Upper lobe of left lung (tissue), 6 donors: ENCODE measurements around the gene HS3ST6. TPM values are rescaled to one million over a fixed set of nuclear protein-coding genes. Genes with fewer than 3 reads are reported as not detected.

ENCODE experiments used
- ATAC-seq, 2 donors: fragments of 200-7000 bp; cut with Tn5 transposase; one replicate each; pipeline ENCODE4 v1.9.1; 2022; ENCODE audit warnings: mild to moderate bottlenecking in 2 of 2, moderate library complexity in 2 of 2; ENCODE audit not compliant: low FRiP score in 2 of 2
- DNase-seq, 2 donors: peaks; one replicate each; pipeline ENCODE4 v3.0.0-alpha.2; 2019 to 2020
- H3K27ac ChIP-seq, 4 donors: fragments of 200-600 bp; sonication (generic); one replicate each; pipeline ENCODE4 v1.5.1; 2016 to 2019
- H3K27me3 ChIP-seq, 4 donors: fragments of 200-600 bp; sonication (generic); one replicate each; pipeline ENCODE4 v1.5.1; 2017 to 2019
- H3K36me3 ChIP-seq, 4 donors: fragments of 200-600 bp; sonication (generic); one replicate each; pipeline ENCODE4 v1.5.1; 2016 to 2019
- H3K4me1 ChIP-seq, 4 donors: fragments of 200-600 bp; sonication (generic); one replicate each; pipeline ENCODE4 v1.5.1; 2018 to 2019
- H3K4me3 ChIP-seq, 4 donors: fragments of 200-600 bp; sonication (generic); one replicate each; pipeline ENCODE4 v1.5.1; 2017 to 2019; ENCODE audit warnings: mild to moderate bottlenecking in 2 of 4, moderate library complexity in 1 of 4
- H3K9me3 ChIP-seq, 4 donors: fragments of 200-600 bp; sonication (generic); one replicate each; pipeline ENCODE4 v1.5.1; 2018 to 2019
- EP300 ChIP-seq, 4 donors: sonication (generic); formaldehyde crosslinking; IDR thresholded peaks; one replicate each; pipeline ENCODE4 v1.5.1; 2017; ENCODE audit warnings: antibody characterized with exemption in 4 of 4, control low read depth in 2 of 4
- POLR2A ChIP-seq, 4 donors: fragments of 450-650 bp; IDR thresholded peaks; one replicate each; pipeline ENCODE4 v1.5.1; 2016 to 2017; ENCODE audit warnings: antibody characterized with exemption in 4 of 4, mild to moderate bottlenecking in 2 of 4
- POLR2AphosphoS5 ChIP-seq, 2 donors: sonication (generic); formaldehyde crosslinking; IDR thresholded peaks; one replicate each; pipeline ENCODE4 v1.5.1; 2017; ENCODE audit warnings: antibody characterized with exemption in 2 of 2
- WGBS, 2 donors: methylation state at CpG; one replicate each; pipeline ENCODE4 v1.1.5; 2017 to 2018; 5-methylcytosine and 5-hydroxymethylcytosine counted together
- total RNA-seq, 6 donors: library from RNA; depleted of rRNA in 4 of 6; stranded (reverse); fragments of >200 nt in 4 of 6; gene quantifications; one replicate each; pipeline versions ENCODE4 v1.1.0 to v1.2.1, GENCODE V29; 2016 to 2021
- TF ChIP-seq, protein P1 (sequence below), 6 experiments: fragments of 450-650 bp in 4 of 6; fragments of 200-600 bp in 2 of 6; sonication (generic) in 2 of 6; IDR thresholded peaks; one replicate each; pipeline ENCODE4 v1.5.1; 2016 to 2019; ENCODE audit warnings: antibody characterized with exemption in 6 of 6
- donor health status: DM: no; HTN: no; CAD: no; lungs with moderate emphysema.
- donor health status: DM: no; HTN: yes; CAD: no; lungs with severe emphysema.

HS3ST6 gene
- total RNA-seq, 6 donors from 2014 or later: 0.44 to 4.0 (median 0.95) TPM; not detected in 2

DNA sequence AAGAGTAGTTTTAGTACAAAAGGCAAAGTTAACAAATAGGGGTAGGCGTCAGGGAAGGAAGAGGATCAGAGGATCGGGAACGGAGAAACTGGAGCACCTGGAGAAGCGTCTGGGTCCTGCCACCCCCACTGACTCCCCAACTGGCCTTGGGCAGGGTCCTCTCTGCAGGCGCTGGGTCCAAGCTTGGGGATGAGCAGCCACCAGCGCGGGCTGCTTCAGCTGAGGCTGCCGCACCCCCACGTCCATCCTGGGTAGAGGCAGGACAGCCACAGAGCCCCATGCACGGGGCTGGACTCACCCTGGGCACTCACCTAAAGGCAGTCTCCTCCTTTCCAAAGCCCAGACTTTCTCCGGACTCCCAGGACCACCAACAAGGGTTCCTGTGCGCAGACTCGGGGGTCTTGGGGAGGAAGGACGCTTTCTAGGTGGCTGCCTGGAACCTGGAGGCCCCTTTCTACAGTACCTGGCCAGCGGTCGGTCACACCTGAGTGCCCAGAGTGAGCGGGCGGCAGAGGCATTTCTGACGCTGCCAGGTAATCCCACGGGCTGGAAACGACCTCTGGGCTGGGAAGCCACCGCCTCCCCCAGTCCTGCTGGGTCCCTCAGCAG, 1.1 kb downstream of the HS3ST6 start:
- DNase-seq (no peak), ATAC-seq (no peak)
- WGBS, 2 donors: 11 to 13% methylated on average over 10 to 21 of the region's 22 CpGs
- H3K4me3 ChIP-seq: peak overlapping the region in 3 of 4 donors; percentile 12 to 20 (median 18)
- TF ChIP-seq, protein P1, sequence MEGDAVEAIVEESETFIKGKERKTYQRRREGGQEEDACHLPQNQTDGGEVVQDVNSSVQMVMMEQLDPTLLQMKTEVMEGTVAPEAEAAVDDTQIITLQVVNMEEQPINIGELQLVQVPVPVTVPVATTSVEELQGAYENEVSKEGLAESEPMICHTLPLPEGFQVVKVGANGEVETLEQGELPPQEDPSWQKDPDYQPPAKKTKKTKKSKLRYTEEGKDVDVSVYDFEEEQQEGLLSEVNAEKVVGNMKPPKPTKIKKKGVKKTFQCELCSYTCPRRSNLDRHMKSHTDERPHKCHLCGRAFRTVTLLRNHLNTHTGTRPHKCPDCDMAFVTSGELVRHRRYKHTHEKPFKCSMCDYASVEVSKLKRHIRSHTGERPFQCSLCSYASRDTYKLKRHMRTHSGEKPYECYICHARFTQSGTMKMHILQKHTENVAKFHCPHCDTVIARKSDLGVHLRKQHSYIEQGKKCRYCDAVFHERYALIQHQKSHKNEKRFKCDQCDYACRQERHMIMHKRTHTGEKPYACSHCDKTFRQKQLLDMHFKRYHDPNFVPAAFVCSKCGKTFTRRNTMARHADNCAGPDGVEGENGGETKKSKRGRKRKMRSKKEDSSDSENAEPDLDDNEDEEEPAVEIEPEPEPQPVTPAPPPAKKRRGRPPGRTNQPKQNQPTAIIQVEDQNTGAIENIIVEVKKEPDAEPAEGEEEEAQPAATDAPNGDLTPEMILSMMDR (IDR thresholded peaks at IDR 0.05): no peak
- TF ChIP-seq POLR2A (IDR thresholded peaks at IDR 0.05): no peak
- TF ChIP-seq POLR2AphosphoS5 (IDR thresholded peaks at IDR 0.05): no peak
- no peak for TF ChIP-seq EP300 (IDR thresholded peaks at IDR 0.05)
- H3K27ac ChIP-seq: no peak overlapping the region
- no peaks in the 10 kb centered on the region for H3K36me3 ChIP-seq
- H3K9me3 ChIP-seq: no peaks in the 10 kb centered on the region
- H3K27me3 ChIP-seq: peaks cover 0 to 36% (median 29%) of the 10 kb centered on the region in 4 donors
- peaks cover 5 to 30% (median 20%) of the 10 kb centered on the region in 4 donors for H3K4me1 ChIP-seq

- TF ChIP-seq EP300 (IDR thresholded peaks at IDR 0.05) (no peak), POLR2A (IDR thresholded peaks at IDR 0.05) (no peak), POLR2AphosphoS5 (IDR thresholded peaks at IDR 0.05) (no peak)
- TF ChIP-seq, protein P1 (IDR thresholded peaks at IDR 0.05): no peak
- WGBS, 2 donors: 22 to 23% methylated on average over 2 to 3 of the region's 5 CpGs
These were observed 1.6 kb downstream of the HS3ST6 start for GRCh38 chr16:1916640-1916990.

DNA sequence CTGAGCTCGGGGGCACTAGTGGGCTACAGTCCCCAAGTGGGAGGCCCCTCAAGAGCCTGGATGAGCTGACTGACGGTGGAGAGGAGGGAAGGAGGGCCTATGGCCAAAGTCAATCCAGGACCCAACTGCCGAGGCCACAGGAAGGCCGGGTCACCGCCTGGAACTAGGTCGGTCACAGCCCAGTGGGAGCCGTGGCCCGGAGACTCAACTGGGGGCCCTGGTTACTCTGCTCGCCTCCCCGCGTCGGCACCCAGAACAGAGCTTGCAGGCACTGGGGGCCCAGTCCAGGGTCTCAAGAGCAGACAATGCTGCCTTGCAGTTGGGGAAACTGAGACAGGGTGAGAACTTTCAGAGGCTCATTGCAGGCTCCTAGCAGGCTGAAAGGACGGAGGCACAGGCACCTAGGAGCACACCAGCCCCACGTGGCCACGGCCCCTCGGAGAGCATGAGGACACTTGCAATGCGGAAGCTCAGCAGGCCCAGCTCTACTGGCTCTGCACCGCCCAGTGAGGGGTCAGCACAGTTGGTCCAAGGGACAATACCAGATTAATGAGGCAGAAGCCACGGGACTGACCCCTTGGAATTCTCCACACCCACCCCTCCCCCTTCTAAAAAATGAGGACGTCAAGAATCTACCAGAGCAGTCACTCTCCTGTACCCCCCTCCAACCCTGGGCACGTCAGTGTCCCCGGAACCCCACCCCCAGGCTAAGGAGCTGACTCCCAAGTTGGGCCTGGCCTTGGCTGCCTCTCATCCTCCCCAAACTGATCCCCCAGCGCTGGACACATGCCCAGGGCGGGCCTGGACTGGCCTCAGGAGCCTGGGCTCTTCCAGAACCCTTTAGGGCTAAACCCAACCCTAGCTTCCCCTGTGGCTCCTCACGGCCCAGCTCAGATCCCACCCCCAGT, 2.2 kb downstream of the HS3ST6 start:
- Histone ChIP-seq H3K4me3 (no peak overlapping the region), H3K4me1 (peaks cover 5 to 30% (median 20%) of the 10 kb centered on the region in 4 donors), H3K27ac (no peak overlapping the region), H3K36me3 (no peaks in the 10 kb centered on the region), H3K27me3 (peaks cover 0 to 35% (median 27%) of the 10 kb centered on the region in 4 donors), H3K9me3 (no peaks in the 10 kb centered on the region)
- no peak for TF ChIP-seq POLR2AphosphoS5 (IDR thresholded peaks at IDR 0.05)
- TF ChIP-seq POLR2A (IDR thresholded peaks at IDR 0.05): no peak
- TF ChIP-seq, protein P1 (IDR thresholded peaks at IDR 0.05): no peak
- TF ChIP-seq EP300 (IDR thresholded peaks at IDR 0.05): no peak
- ATAC-seq (no peak), DNase-seq (peak in 1 of 2 donors; percentile 73)
- 54 to 65% methylated on average over 7 to 20 of the region's 25 CpGs for WGBS, 2 donors

More at GRCh38 chr16:1916640-1916990, 1.6 kb downstream of the HS3ST6 start:
- DNase-seq: no peak
- Histone ChIP-seq H3K27ac (no peak overlapping the region), H3K4me1 (peaks cover 5 to 30% (median 20%) of the 10 kb centered on the region in 4 donors), H3K4me3 (no peak overlapping the region), H3K36me3 (no peaks in the 10 kb centered on the region), H3K27me3 (peaks cover 0 to 36% (median 29%) of the 10 kb centered on the region in 4 donors), H3K9me3 (no peaks in the 10 kb centered on the region)
- no peak for ATAC-seq

DNA sequence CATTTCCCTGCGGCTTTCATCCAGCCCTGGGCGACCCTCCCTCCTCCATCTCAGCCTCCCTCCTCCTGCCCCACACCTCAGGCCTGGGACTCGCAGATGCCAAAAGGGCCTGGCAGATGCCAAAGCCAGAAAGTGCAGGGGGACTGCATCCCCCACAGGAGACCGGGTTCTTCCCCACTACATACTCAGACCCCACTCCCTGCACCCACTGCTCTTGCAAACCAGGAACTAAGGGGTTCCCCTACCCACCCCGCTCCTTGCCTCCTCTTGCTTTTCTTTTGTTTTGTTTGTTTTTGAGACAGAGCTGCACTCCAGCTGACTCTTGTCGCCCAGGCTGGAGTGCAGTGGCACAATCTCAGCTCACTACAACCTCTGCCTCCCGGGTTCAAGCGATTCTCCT, 3.2 kb downstream of the HS3ST6 start:
- H3K4me3 ChIP-seq: no peak overlapping the region
- no peak overlapping the region for H3K27ac ChIP-seq
- H3K27me3 ChIP-seq: peaks cover 0 to 29% (median 20%) of the 10 kb centered on the region in 4 donors
- H3K9me3 ChIP-seq: no peaks in the 10 kb centered on the region
- H3K4me1 ChIP-seq: peaks cover 5 to 25% (median 16%) of the 10 kb centered on the region in 4 donors
- TF ChIP-seq POLR2AphosphoS5 (IDR thresholded peaks at IDR 0.05) (no peak), POLR2A (IDR thresholded peaks at IDR 0.05) (no peak), EP300 (IDR thresholded peaks at IDR 0.05) (no peak)
- TF ChIP-seq, protein P1 (IDR thresholded peaks at IDR 0.05): no peak
- no peaks in the 10 kb centered on the region for H3K36me3 ChIP-seq
- DNase-seq (no peak), ATAC-seq (no peak)
- WGBS, 2 donors: 43 to 50% methylated on average over 8 of the region's 8 CpGs
